Vagina (tissue), 2 donors: Measurements from ENCODE around the gene FLNA.

ENCODE experiments used
- POLR2A ChIP-seq, 2 donors: fragments of 450-650 bp; IDR thresholded peaks; one replicate each; pipeline ENCODE4 v1.6.1; 2017; ENCODE audit warnings: antibody characterized with exemption in 2 of 2, mild to moderate bottlenecking in 2 of 2, moderate library complexity in 2 of 2
- POLR2AphosphoS5 ChIP-seq, 2 donors: sonication (generic); formaldehyde crosslinking; IDR thresholded peaks; one replicate each; pipeline ENCODE4 v1.9.0; 2017; ENCODE audit warnings: antibody characterized with exemption in 2 of 2, mild to moderate bottlenecking in 2 of 2, low read depth in 1 of 2; ENCODE audit not compliant: insufficient read depth in 1 of 2
- TF ChIP-seq, protein P1 (sequence below), 3 experiments: fragments of 450-650 bp in 2 of 3; fragments of 200-600 bp in 1 of 3; sonication (generic) in 1 of 3; IDR thresholded peaks; one replicate each; pipeline ENCODE4 v1.5.1; 2017 to 2019; ENCODE audit warnings: antibody characterized with exemption in 3 of 3, mild to moderate bottlenecking in 2 of 3, moderate library complexity in 2 of 3

DNA sequence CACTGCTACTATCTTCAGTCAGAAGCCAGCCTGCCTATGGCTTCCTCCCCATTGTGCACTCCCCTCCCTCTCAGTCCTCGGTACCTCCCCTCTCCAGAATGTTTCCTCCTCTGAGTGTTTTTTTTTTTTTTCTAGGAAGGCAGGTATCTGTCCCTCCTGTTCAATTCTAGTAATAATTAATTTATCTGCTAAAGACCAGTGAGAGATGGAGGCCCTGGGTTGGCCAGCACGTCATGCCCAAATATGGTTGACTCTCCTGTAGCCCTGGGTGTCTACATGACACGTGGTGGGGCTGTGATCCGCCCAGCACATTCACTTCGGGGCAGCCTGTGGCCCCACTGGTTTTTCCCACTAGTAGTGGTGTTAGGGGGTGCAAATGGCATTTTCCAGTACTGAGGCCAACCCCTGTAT is 1.8 kb downstream of the FLNA start:
- TF ChIP-seq, protein P1, sequence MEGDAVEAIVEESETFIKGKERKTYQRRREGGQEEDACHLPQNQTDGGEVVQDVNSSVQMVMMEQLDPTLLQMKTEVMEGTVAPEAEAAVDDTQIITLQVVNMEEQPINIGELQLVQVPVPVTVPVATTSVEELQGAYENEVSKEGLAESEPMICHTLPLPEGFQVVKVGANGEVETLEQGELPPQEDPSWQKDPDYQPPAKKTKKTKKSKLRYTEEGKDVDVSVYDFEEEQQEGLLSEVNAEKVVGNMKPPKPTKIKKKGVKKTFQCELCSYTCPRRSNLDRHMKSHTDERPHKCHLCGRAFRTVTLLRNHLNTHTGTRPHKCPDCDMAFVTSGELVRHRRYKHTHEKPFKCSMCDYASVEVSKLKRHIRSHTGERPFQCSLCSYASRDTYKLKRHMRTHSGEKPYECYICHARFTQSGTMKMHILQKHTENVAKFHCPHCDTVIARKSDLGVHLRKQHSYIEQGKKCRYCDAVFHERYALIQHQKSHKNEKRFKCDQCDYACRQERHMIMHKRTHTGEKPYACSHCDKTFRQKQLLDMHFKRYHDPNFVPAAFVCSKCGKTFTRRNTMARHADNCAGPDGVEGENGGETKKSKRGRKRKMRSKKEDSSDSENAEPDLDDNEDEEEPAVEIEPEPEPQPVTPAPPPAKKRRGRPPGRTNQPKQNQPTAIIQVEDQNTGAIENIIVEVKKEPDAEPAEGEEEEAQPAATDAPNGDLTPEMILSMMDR (IDR thresholded peaks at IDR 0.05): no peak
- TF ChIP-seq POLR2AphosphoS5 (IDR thresholded peaks at IDR 0.05; ENCODE audit: insufficient read depth in 1 of 2, low read depth in 1 of 2) (no peak), POLR2A (IDR thresholded peaks at IDR 0.05) (no peak)
